Measurements from ENCODE around the gene ERN1.

DNA sequence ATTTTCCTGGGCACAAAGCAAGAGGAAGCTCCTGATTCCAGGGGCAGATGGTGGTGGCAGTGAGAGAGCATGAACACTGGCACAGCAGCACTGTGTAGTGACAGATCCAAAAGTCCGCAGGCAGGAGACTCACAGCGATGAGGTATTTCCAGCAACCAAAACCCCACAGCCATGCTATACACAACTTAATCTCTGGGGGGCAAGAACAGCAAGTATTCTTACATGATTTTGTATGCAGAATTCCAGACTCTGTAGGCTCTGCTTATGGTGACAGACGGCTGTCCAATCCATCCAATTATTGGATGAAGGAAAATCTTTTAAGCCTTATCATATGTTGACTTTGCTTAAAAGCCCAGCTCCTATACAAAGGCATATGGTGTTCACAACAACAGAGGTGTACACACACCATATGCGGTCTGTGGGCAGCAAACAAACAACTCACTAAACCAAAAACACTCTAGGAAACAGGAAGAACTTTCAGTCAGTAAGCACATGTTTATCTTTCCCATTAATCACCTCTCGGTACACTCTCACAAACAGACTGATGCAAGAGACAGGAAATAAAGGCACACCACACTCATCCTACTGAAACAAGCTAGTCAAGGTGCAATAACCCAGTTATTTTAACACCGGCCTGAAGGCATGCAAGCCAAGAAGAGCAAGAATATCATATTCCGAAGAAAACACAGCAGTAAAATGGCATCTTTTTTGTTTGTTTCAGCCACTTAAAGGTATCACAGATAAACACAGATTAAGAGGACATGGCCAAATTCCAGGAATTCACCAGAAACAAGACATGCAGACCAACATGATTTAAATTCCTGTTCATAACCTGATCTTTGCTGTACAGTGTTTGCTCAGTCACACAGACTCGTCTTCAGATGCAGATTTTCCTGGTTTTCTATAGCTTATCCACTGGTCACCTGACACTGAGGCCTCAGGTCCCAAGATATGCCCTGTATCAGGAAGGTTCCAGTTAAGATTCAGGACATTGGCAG lies 47.8 kb downstream of the ERN1 start:
- TF ChIP-seq, protein P1, sequence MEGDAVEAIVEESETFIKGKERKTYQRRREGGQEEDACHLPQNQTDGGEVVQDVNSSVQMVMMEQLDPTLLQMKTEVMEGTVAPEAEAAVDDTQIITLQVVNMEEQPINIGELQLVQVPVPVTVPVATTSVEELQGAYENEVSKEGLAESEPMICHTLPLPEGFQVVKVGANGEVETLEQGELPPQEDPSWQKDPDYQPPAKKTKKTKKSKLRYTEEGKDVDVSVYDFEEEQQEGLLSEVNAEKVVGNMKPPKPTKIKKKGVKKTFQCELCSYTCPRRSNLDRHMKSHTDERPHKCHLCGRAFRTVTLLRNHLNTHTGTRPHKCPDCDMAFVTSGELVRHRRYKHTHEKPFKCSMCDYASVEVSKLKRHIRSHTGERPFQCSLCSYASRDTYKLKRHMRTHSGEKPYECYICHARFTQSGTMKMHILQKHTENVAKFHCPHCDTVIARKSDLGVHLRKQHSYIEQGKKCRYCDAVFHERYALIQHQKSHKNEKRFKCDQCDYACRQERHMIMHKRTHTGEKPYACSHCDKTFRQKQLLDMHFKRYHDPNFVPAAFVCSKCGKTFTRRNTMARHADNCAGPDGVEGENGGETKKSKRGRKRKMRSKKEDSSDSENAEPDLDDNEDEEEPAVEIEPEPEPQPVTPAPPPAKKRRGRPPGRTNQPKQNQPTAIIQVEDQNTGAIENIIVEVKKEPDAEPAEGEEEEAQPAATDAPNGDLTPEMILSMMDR (conservative IDR thresholded peaks at IDR 0.05 in 1 of 2, IDR thresholded peaks at IDR 0.05 in 1 of 2; ENCODE audit: low read depth in 1 of 2, low read length in 2 of 2) = peak in 1 of 2 donors; percentile 15
- TF ChIP-seq EZH2 (IDR thresholded peaks at IDR 0.05; ENCODE audit: low read length, missing control alignments) = no peak
